ENCODE results near the gene KLF14. TPM values are rescaled to one million over a fixed set of nuclear protein-coding genes. Genes with fewer than 3 reads are reported as not detected.

The KLF14 gene
- total and polyA plus RNA-seq, 2 experiments from 2014 or later, result 0.16 TPM; not detected in 1

DNA sequence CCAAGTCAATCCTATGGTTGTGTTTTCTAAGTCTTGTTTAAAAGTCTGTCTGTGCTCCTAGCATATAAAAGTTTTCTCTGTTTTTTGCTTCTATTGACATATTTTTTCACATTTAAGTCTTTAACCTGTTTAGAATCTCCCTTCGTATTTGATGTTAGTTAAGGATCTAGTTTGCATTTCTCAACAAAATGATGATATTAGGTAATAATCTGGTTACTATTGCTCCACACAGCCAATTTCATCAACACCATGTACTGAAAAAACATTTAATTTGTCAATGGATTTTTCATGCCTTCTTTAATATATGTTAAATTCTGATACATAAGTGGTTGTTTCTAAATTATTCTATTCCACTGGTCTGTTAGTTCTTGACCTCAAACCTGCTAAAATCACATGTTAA lies 30.2 kb downstream of the KLF14 start:
- no peaks in the 10 kb centered on the region for H3K79me2 ChIP-seq
- 82% methylated on average over 1 of the region's 1 CpG for WGBS (ENCODE audit: low lambda C conversion rate, missing lambda C conversion rate)
- H3K4me2 ChIP-seq, result no peak overlapping the region
- no peaks in the 10 kb centered on the region for H3K36me3 ChIP-seq (replicated peaks; ENCODE audit: insufficient read depth, low read depth)
- no peaks in the 10 kb centered on the region for H3K9me2 ChIP-seq (replicated peaks; ENCODE audit: insufficient read depth)
- H4K20me1 ChIP-seq (ENCODE audit: insufficient read depth, poor library complexity, severe bottlenecking), result no peaks in the 10 kb centered on the region
- H3K27ac ChIP-seq, result no peak overlapping the region
- H3K4me3 ChIP-seq, result no peak overlapping the region
- H2AFZ ChIP-seq, result no peak overlapping the region
- TF ChIP-seq, protein P1, sequence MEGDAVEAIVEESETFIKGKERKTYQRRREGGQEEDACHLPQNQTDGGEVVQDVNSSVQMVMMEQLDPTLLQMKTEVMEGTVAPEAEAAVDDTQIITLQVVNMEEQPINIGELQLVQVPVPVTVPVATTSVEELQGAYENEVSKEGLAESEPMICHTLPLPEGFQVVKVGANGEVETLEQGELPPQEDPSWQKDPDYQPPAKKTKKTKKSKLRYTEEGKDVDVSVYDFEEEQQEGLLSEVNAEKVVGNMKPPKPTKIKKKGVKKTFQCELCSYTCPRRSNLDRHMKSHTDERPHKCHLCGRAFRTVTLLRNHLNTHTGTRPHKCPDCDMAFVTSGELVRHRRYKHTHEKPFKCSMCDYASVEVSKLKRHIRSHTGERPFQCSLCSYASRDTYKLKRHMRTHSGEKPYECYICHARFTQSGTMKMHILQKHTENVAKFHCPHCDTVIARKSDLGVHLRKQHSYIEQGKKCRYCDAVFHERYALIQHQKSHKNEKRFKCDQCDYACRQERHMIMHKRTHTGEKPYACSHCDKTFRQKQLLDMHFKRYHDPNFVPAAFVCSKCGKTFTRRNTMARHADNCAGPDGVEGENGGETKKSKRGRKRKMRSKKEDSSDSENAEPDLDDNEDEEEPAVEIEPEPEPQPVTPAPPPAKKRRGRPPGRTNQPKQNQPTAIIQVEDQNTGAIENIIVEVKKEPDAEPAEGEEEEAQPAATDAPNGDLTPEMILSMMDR (IDR thresholded peaks at IDR 0.05; ENCODE audit: poor library complexity), result no peak
- TF ChIP-seq EZH2phosphoT487 (IDR thresholded peaks at IDR 0.05; ENCODE audit: low read depth, severe bottlenecking, unreplicated experiment), result no peak
- TF ChIP-seq EZH2 (IDR thresholded peaks at IDR 0.05; ENCODE audit: borderline replicate concordance), result no peak
- no peaks in the 10 kb centered on the region for H3K4me1 ChIP-seq (ENCODE audit: insufficient read depth)
- no peaks in the 10 kb centered on the region for H3K9me3 ChIP-seq (ENCODE audit: low read depth)
- no peak for DNase-seq (ENCODE audit: low spot score)
- no peaks in the 10 kb centered on the region for H3K27me3 ChIP-seq

DNA sequence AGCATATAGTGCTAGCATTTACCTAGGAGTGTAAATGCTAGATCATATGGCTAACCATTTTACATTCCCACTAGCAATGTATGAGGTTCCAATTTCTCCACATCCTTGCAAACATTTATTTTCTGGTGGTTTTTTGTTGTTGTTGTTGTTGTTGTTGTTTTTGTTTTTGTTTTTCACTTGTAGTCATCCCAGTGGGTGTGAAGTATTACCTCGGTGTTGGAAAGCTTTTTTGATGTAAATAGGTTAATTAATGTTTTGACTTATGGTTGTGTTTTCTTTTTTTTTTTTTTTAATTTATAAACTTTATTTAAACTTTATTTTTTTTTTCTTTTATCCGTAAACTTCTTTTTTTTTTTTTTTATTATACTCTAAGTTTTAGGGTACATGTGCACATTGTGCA lies 32.4 kb downstream of the KLF14 start:
- no peak for TF ChIP-seq EZH2 (IDR thresholded peaks at IDR 0.05; ENCODE audit: borderline replicate concordance)
- no peak for TF ChIP-seq EZH2phosphoT487 (IDR thresholded peaks at IDR 0.05; ENCODE audit: low read depth, severe bottlenecking, unreplicated experiment)
- TF ChIP-seq, protein P1 (IDR thresholded peaks at IDR 0.05; ENCODE audit: poor library complexity), result no peak
- H3K4me2 ChIP-seq, result no peak overlapping the region

DNA sequence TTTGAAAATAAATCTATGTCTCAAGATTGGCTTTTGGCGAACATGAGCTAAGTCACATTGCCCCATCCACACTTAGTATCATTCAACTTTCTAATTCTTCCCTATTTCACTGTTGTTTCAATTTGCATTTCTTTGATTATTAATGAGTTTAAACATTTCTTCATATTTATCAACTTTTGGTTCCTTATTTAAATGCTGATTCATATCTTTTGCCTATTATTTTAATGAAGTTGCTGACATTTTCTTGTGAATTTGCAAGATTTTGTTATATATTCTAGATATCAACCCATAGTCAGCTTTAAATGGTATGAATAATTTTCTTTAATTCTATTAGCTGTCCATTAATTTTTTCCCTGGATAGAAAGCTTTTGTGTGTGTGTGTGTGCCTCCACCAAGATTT lies 33.2 kb downstream of the KLF14 start:
- H3K9me3 ChIP-seq (ENCODE audit: low read depth), result no peaks in the 10 kb centered on the region
- no peaks in the 10 kb centered on the region for H3K79me2 ChIP-seq
- no peak overlapping the region for H2AFZ ChIP-seq
- no peaks in the 10 kb centered on the region for H3K4me1 ChIP-seq (ENCODE audit: insufficient read depth)
- no peak overlapping the region for H3K4me2 ChIP-seq
- no peak for DNase-seq (ENCODE audit: low spot score)
- H3K27me3 ChIP-seq, result no peaks in the 10 kb centered on the region
- H3K36me3 ChIP-seq (replicated peaks; ENCODE audit: insufficient read depth, low read depth), result no peaks in the 10 kb centered on the region
- no peak overlapping the region for H3K4me3 ChIP-seq
- H4K20me1 ChIP-seq (ENCODE audit: insufficient read depth, poor library complexity, severe bottlenecking), result no peaks in the 10 kb centered on the region
- no peak overlapping the region for H3K27ac ChIP-seq
- 97% methylated on average over 1 of the region's 1 CpG for WGBS (ENCODE audit: low lambda C conversion rate, missing lambda C conversion rate)
- no peaks in the 10 kb centered on the region for H3K9me2 ChIP-seq (replicated peaks; ENCODE audit: insufficient read depth)
- TF ChIP-seq EZH2phosphoT487 (IDR thresholded peaks at IDR 0.05; ENCODE audit: low read depth, severe bottlenecking, unreplicated experiment), result no peak
- no peak for TF ChIP-seq EZH2 (IDR thresholded peaks at IDR 0.05; ENCODE audit: borderline replicate concordance)
- TF ChIP-seq, protein P1 (IDR thresholded peaks at IDR 0.05; ENCODE audit: poor library complexity), result no peak

More for the DNA sequence above, 32.4 kb downstream of the KLF14 start:
- Histone ChIP-seq H3K4me3 (no peak overlapping the region), H3K36me3 (replicated peaks; ENCODE audit: insufficient read depth, low read depth) (no peaks in the 10 kb centered on the region), H3K27ac (no peak overlapping the region), H2AFZ (no peak overlapping the region), H4K20me1 (ENCODE audit: insufficient read depth, poor library complexity, severe bottlenecking) (no peaks in the 10 kb centered on the region), H3K27me3 (no peaks in the 10 kb centered on the region), H3K79me2 (no peaks in the 10 kb centered on the region), H3K9me3 (ENCODE audit: low read depth) (no peaks in the 10 kb centered on the region), H3K4me1 (ENCODE audit: insufficient read depth) (no peaks in the 10 kb centered on the region), H3K9me2 (replicated peaks; ENCODE audit: insufficient read depth) (no peaks in the 10 kb centered on the region)
- DNase-seq (ENCODE audit: low spot score), result no peak
- WGBS (ENCODE audit: low lambda C conversion rate, missing lambda C conversion rate), result 88% methylated on average over 2 of the region's 2 CpGs

DNA sequence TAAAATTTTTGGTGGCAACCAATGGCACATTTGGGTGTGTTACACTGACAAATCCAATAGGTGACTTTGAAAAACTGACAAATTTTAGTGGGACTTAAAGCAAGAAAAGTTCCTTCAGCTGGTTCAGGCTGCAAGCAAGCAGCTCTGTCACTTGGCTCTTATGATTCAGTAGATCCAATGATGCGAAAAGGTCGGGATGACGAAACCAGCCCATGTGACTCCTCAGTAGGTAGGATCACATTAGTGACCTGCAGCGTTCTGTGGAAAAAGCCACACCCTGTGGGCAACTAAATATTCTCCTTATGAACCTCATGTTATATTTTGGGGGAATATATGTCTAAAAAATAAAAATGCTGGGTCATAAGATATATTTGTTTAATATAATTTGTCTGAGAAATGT lies 34.3 kb downstream of the KLF14 start:
- Histone ChIP-seq H3K79me2 (no peaks in the 10 kb centered on the region), H3K36me3 (replicated peaks; ENCODE audit: insufficient read depth, low read depth) (no peaks in the 10 kb centered on the region), H3K9me2 (replicated peaks; ENCODE audit: insufficient read depth) (no peaks in the 10 kb centered on the region), H3K4me1 (ENCODE audit: insufficient read depth) (no peaks in the 10 kb centered on the region), H4K20me1 (ENCODE audit: insufficient read depth, poor library complexity, severe bottlenecking) (no peaks in the 10 kb centered on the region), H3K4me2 (no peak overlapping the region), H3K9me3 (ENCODE audit: low read depth) (no peaks in the 10 kb centered on the region), H3K4me3 (no peak overlapping the region), H3K27me3 (no peaks in the 10 kb centered on the region), H3K27ac (no peak overlapping the region), H2AFZ (no peak overlapping the region)
- whole genome bisulfite sequencing (ENCODE audit: low lambda C conversion rate, missing lambda C conversion rate), result 63% methylated on average over 4 of the region's 4 CpGs
- no peak for TF ChIP-seq EZH2 (IDR thresholded peaks at IDR 0.05; ENCODE audit: borderline replicate concordance)
- TF ChIP-seq, protein P1 (IDR thresholded peaks at IDR 0.05; ENCODE audit: poor library complexity), result no peak
- no peak for TF ChIP-seq EZH2phosphoT487 (IDR thresholded peaks at IDR 0.05; ENCODE audit: low read depth, severe bottlenecking, unreplicated experiment)
- DNase-seq (ENCODE audit: low spot score), result no peak
